Stimulated activated naive B cell treated with anti-CD40 and anti-IgM and Interleukin-4, amounts not matched to agents 10 μg/mL and 1 μg/mL and 100 μg/mL, for 72 hours (primary cell): ENCODE measurements around the gene UGCG.
"Not testable (repeated sequence)": the region's sequence is repeated elsewhere in the genome, so short reads cannot be mapped to it uniquely, and the experiment has no call there.

Source experiments
- ATAC-seq, 2 donors: fragments of 150-1000 bp; cut with Tn5 transposase; replicated peaks; 2 replicates each; pipeline ENCODE4 v1.10.0; 2021; ENCODE audit warnings: moderate library complexity in 1 of 2
- DNase-seq: peaks from one replicate; pipeline ENCODE4 v3.0.0; 2021
- H3K27ac Mint-ChIP-seq: one replicate; pipeline ENCODE4 v1.8.0; 2022; ENCODE audit warnings: mild to moderate bottlenecking, mixed read lengths
- H3K27me3 Mint-ChIP-seq, 2 donors: one replicate each; pipeline ENCODE4 v1.8.0; 2022; ENCODE audit warnings: mixed read lengths in 2 of 2
- H3K36me3 Mint-ChIP-seq, 2 donors: one replicate each; pipeline ENCODE4 v1.8.0; 2022; ENCODE audit warnings: mixed read lengths in 2 of 2, mild to moderate bottlenecking in 1 of 2
- H3K4me1 Mint-ChIP-seq, 2 donors: one replicate each; pipeline ENCODE4 v1.8.0; 2022; ENCODE audit warnings: mixed read lengths in 2 of 2, mild to moderate bottlenecking in 1 of 2
- H3K4me3 Mint-ChIP-seq, 2 donors: one replicate each; pipeline ENCODE4 v1.8.0; 2022; ENCODE audit warnings: mild to moderate bottlenecking in 2 of 2, mixed read lengths in 2 of 2, moderate library complexity in 1 of 2
- H3K9me3 Mint-ChIP-seq, 2 donors: one replicate each; pipeline ENCODE4 v1.8.0; 2022; ENCODE audit warnings: mixed read lengths in 2 of 2, mild to moderate bottlenecking in 1 of 2

Gene UGCG

DNA sequence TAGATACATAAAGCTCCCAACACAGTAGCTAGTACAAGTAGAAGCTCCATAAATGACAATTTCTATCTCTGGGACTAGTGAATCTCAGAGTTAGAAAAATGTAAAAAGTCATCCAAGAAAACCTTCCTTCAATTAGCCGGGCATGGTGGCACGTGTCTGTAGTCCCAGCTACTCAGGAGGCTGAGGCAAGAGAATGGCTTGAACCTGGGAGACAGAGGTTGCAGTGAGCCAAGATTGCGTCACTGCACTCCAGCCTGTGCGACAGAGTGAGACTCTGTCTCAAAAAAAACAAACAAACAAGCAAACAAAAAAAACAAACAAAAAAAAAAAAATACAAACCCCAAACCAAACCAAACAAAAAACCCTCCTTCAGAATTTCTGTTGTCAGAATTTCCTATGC is 63.9 kb downstream of the UGCG start:
- not testable (repeated sequence) for DNase-seq, ATAC-seq, H3K9me3 Mint-ChIP-seq, H3K27ac Mint-ChIP-seq, H3K27me3 Mint-ChIP-seq, H3K4me3 Mint-ChIP-seq, H3K36me3 Mint-ChIP-seq
- peaks cover 35 to 50% of the 10 kb centered on the region in 2 donors for H3K4me1 Mint-ChIP-seq

DNA sequence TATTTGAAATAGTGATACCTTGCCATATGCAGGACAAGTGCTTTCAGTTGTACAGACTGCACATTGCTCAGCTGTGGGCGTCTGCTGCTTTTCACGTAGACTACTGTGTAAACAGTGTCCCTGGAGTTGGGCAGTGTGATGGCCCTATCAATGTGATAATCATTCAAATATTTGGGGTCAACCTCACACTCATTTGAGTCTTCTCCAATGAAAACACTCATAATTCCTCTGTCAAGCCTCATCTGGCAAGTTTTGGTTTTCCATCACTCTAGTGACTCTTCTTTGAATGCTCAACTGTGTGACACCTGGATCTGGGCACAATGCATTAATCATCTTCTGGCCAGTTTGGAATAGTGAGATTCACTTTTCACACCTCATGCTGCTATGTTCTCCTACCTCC is 64.4 kb downstream of the UGCG start:
- H3K27me3 Mint-ChIP-seq = no peaks in the 10 kb centered on the region
- no peak for DNase-seq

DNA sequence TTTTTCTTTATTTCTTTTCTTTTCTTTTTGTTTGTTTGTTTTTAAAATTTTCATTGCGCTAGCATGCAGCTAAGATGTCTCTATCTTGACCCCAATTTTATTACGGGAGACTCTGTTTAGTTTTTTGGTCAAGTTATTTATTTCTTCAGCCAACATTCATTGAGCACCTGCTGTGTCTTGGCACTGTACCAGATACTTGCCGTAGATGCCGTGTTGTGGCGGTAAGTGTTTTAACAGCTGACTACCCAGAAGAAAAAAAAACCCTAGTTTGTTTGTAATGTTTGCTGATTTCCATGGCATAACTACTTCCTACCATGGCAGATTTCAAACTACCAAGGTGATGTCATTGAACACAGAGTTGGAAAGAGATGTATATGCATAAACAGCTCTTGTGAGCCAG is 65.0 kb downstream of the UGCG start:
- no peak overlapping the region for H3K27ac Mint-ChIP-seq
- no peak overlapping the region for H3K4me3 Mint-ChIP-seq
- H3K4me1 Mint-ChIP-seq = peaks cover 32 to 45% of the 10 kb centered on the region in 2 donors
- peaks cover 0 to 6% of the 10 kb centered on the region in 2 donors for H3K36me3 Mint-ChIP-seq
- no peak for ATAC-seq
- H3K9me3 Mint-ChIP-seq = peaks cover 0 to 2% of the 10 kb centered on the region in 2 donors
- DNase-seq = no peak
- no peaks in the 10 kb centered on the region for H3K27me3 Mint-ChIP-seq

More for the DNA sequence above, 64.4 kb downstream of the UGCG start:
- Mint-ChIP-seq H3K9me3 (peaks cover 0 to 2% of the 10 kb centered on the region in 2 donors), H3K36me3 (peaks cover 0 to 3% of the 10 kb centered on the region in 2 donors), H3K4me3 (no peak overlapping the region), H3K27ac (peak overlapping the region; percentile 9), H3K4me1 (peaks cover 33 to 50% of the 10 kb centered on the region in 2 donors)
- no peak for ATAC-seq

DNA sequence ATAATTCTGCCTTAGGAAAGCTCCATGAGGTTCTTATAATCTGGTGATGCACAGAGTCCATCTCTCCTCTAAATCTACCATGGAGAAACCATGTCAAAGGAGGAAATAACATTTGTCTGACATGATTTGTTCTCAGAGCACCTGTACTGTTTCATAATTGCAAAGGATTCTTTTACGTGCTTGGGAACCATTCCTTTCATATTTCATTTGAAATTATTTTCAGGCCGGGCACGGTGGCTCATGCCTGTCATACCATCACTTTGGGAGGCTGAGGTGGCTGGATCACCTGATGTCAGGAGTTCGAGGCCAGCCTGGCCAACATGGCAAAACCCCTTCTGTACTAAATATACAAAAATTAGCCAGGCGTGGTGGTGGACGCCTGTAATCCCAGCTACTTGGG is 65.4 kb downstream of the UGCG start:
- H3K4me1 Mint-ChIP-seq = peaks cover 35 to 46% of the 10 kb centered on the region in 2 donors
- H3K27me3 Mint-ChIP-seq = no peaks in the 10 kb centered on the region
- ATAC-seq (no peak), DNase-seq (no peak)
- no peak overlapping the region for H3K27ac Mint-ChIP-seq
- peaks cover 0 to 2% of the 10 kb centered on the region in 2 donors for H3K9me3 Mint-ChIP-seq
- no peak overlapping the region for H3K4me3 Mint-ChIP-seq
- peaks cover 0 to 6% of the 10 kb centered on the region in 2 donors for H3K36me3 Mint-ChIP-seq

DNA sequence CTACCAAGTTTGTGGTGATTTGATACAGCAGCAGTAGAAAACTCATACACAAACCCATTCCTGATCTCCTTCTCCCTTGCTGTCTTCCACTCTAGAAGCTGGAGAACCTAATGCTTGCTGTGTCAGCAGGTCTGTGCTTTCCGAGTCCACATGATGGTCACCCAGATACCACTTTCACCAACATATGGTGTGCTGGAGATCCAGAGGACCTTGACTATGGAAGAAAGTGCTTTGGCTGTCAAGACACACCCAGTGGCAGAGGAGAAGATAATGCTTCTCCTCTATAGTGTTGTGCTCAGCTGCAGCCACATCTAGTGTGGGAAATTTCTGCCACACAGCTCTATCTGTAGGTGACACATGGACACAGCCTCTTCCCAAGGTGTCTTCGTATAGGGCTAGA is 67.4 kb downstream of the UGCG start:
- ATAC-seq (no peak), DNase-seq (no peak)
- Mint-ChIP-seq H3K4me1 (peaks cover 24 to 33% of the 10 kb centered on the region in 2 donors), H3K9me3 (peaks cover 0 to 2% of the 10 kb centered on the region in 2 donors), H3K27ac (no peak overlapping the region), H3K4me3 (no peak overlapping the region), H3K36me3 (peaks cover 0 to 6% of the 10 kb centered on the region in 2 donors), H3K27me3 (no peaks in the 10 kb centered on the region)

DNA sequence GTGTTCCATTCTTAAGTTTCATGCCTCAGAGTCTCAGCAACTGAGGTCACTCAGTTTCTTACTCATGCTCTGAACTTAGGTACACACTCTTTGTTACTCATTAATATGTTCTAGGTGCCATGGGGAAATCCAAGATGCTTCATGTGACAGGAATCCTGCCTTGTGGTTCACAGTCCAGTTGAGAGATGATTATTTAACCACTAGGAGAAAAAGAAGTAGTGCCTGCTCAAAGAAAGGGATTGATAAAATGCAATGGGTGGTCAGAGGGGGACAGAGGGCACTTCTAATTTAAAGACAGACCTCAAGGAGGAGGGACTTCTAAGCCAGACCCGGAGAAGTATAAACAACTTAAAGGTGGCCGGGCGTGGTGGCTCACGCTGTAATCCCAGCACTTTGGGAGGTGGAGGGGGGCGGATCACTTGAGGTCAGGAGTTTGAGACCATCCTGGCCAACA is 69.0 kb downstream of the UGCG start:
- Mint-ChIP-seq H3K36me3 (peaks cover 0 to 6% of the 10 kb centered on the region in 2 donors), H3K9me3 (peaks cover 0 to 2% of the 10 kb centered on the region in 2 donors), H3K4me1 (peaks cover 17 to 36% of the 10 kb centered on the region in 2 donors), H3K27ac (peak overlapping the region; percentile 76), H3K27me3 (no peaks in the 10 kb centered on the region), H3K4me3 (peak overlapping the region; percentile 4 to 19)
- ATAC-seq (peak; percentile 93 to 94), DNase-seq (peak; percentile 48)

DNA sequence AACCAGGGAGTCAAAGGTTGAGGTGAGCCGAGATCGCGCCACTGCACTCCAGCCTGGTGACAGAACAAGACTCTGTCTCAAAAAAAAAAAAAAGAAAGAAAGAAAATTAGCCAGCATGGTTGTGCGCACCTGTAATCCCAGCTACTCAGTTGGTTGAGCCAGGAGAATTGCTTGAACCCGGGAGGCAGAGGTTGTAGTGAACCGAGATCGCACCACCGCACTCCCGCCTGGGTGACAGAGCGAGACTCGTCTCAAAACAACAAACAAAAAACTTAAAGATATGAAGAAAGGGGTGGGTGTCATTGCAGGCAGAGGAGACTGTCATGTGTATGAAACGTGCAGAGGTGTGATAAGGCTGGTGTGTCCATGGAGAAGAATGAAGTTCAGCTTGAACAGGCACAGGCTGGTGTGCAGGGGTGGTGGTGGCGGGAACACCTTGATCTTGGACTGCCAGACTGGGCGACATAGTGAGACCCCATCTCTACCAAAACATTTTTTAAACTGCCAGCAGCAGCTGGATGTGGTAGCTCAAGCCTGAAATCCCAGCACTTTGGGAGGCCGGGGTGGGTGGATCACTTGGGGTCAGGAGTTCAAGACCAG is 69.6 kb downstream of the UGCG start:
- DNase-seq (no peak), ATAC-seq (no peak)
- Mint-ChIP-seq H3K9me3 (peaks cover 0 to 2% of the 10 kb centered on the region in 2 donors), H3K27me3 (no peaks in the 10 kb centered on the region), H3K4me3 (no peak overlapping the region), H3K36me3 (peaks cover 0 to 6% of the 10 kb centered on the region in 2 donors), H3K27ac (peak overlapping the region; percentile 62), H3K4me1 (peaks cover 21 to 42% of the 10 kb centered on the region in 2 donors)

DNA sequence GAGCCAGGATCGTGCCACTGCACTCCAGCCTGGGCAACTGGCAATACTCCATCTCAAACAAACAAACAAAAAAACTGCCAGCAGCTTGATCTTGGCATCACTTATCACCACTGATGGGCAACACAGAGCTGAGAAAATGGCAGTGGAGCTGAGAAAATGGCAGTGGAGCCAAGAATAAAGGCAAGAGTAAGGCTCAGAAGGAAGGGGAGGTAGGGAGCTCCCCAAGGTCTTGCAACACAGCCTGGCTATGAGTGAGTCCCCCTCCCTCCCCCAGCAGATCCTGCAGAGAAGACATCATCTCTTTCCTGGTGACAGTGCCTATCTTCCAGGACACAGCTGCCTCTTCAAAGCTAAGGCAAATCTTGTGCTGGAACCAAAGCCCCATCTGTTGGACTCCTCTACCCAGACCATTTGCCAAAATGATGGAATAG is 70.3 kb downstream of the UGCG start:
- no peaks in the 10 kb centered on the region for H3K27me3 Mint-ChIP-seq
- H3K36me3 Mint-ChIP-seq = peaks cover 0 to 6% of the 10 kb centered on the region in 2 donors
- peak overlapping the region; percentile 84 for H3K27ac Mint-ChIP-seq
- DNase-seq (no peak), ATAC-seq (no peak)
- no peak overlapping the region for H3K4me3 Mint-ChIP-seq
- H3K4me1 Mint-ChIP-seq = peaks cover 20 to 42% of the 10 kb centered on the region in 2 donors
- peaks cover 0 to 2% of the 10 kb centered on the region in 2 donors for H3K9me3 Mint-ChIP-seq

DNA sequence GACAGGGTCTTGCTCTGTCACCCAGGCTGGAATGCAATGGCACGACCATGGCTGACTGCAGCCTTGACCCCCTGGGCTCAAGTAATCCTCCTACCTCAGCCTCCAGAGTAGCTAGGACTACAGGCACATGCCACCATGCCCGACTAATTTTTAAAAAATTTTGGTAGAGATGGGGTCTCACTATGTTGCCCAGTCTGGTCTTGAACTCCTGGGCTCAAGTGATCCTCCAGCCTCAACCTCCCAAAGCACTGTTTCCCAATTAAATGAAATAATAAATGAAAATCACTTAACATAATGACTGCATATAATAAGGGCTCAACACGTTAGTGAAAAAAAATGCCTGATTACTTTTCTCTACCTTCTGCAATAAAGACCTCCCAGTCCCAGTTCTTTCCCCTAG is 71.0 kb downstream of the UGCG start:
- DNase-seq = no peak
- Mint-ChIP-seq H3K4me1 (peaks cover 25 to 47% of the 10 kb centered on the region in 2 donors), H3K27me3 (no peaks in the 10 kb centered on the region), H3K4me3 (no peak overlapping the region), H3K27ac (no peak overlapping the region), H3K9me3 (peaks cover 0 to 2% of the 10 kb centered on the region in 2 donors), H3K36me3 (peaks cover 0 to 6% of the 10 kb centered on the region in 2 donors)
- ATAC-seq = no peak

DNA sequence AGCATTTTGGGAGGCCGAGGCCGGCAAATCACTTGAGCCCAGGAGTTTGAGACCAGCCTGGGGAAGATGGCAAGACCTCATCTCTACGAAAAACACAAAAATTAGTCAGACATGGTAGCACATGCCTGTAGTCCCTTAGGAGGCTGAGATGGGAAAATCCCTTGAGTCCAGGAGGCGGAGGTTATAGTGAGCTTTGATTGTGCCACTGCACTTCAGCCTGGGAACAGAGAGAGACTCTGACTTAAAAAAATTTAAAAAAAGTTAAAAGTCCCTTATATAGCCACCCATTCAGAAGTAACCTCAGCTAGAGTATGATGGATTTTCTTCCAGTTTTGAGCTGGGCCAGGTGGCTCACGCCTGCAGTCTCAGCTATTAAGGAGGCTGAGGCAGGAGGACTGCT is 72.4 kb downstream of the UGCG start:
- H3K4me1 Mint-ChIP-seq = peaks cover 25 to 54% of the 10 kb centered on the region in 2 donors
- H3K27me3 Mint-ChIP-seq = no peaks in the 10 kb centered on the region
- ATAC-seq = peak; percentile 62 to 63

DNA sequence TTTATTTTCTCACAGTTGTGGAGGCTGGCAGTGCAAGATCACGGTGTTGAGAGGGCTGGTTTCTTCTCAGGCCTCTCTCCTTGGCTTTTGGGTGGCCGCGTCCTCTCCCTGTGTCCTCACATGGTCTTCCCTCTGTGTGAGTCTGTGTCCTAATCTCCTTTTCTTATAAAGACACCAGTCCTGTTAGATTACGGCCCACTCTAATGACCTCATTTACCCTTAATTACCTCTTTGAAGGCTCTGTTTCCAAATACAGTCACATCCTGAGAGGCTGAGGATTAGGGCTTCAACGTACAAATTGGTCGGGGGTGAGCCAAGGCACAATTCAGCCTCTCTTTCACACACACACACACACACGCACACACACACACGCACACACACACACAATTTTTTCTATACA is 73.0 kb downstream of the UGCG start:
- H3K4me1 Mint-ChIP-seq = peaks cover 26 to 58% of the 10 kb centered on the region in 2 donors
- no peak for DNase-seq
- H3K4me3 Mint-ChIP-seq = no peak overlapping the region
- no peaks in the 10 kb centered on the region for H3K9me3 Mint-ChIP-seq
- no peaks in the 10 kb centered on the region for H3K27me3 Mint-ChIP-seq
- H3K27ac Mint-ChIP-seq = peak overlapping the region; percentile 78
- no peak for ATAC-seq
- H3K36me3 Mint-ChIP-seq = peaks cover 0 to 3% of the 10 kb centered on the region in 2 donors

More for the DNA sequence above, 72.4 kb downstream of the UGCG start:
- Mint-ChIP-seq H3K4me3 (no peak overlapping the region), H3K36me3 (peaks cover 0 to 3% of the 10 kb centered on the region in 2 donors), H3K9me3 (no peaks in the 10 kb centered on the region), H3K27ac (peak overlapping the region; percentile 37)
- DNase-seq = peak; percentile 41

DNA sequence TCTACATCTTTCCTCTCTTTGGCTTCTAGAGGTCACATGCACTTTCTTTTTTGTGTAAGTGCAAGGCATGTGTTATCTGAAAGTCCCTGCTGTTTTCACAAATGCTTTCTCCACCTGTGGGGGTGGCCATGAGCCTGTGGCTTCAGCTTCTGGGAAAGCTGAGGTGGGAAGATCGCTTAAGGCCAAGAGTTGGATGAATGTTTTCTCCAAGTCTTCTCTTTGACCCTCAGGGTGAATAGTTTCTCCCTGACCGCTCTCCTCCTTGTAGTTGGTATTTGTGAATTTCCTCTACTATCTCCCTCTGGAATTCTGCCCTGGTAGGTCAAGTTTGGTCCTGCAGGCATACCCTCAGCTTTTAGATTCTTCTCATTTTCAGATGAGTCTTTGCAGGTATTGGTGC is 74.2 kb downstream of the UGCG start:
- Mint-ChIP-seq H3K27ac (peak overlapping the region; percentile 67), H3K9me3 (no peaks in the 10 kb centered on the region), H3K4me3 (no peak overlapping the region), H3K4me1 (peaks cover 29 to 58% of the 10 kb centered on the region in 2 donors), H3K36me3 (peaks cover 0 to 3% of the 10 kb centered on the region in 2 donors), H3K27me3 (no peaks in the 10 kb centered on the region)
- no peak for DNase-seq
- ATAC-seq = no peak

DNA sequence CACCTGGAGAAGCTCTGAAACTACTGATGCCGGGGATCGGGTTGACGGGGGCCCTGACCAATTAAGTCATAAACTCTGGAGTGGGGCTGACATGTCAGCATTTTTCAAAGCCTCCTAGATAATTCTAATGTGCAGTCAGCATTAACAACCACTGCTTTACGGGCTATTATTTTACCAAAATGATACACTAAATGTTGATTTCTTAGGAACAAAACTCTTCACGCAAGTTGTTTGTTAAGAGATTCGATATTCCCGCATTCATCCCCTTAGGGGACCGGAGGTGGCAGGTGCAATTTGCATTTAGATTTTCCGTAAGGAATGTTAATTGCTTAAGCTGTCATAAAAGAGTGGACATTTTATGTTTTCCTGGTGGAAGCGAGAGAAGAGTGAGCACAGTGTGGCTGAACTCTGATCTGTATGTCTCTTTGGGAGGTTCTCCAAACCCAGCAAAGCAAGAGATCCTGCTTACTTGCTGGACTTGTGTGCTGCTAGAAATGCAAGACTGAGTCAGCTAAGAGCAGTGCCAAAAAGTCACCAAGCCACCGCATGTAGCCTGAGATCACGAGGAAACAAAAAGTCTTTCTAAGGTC is 77.6 kb downstream of the UGCG start:
- ATAC-seq (peak in 1 of 2 donors; percentile 27), DNase-seq (no peak)
- Mint-ChIP-seq H3K9me3 (no peaks in the 10 kb centered on the region), H3K36me3 (no peaks in the 10 kb centered on the region), H3K4me3 (no peak overlapping the region), H3K27ac (no peak overlapping the region), H3K27me3 (no peaks in the 10 kb centered on the region), H3K4me1 (peaks cover 33 to 56% of the 10 kb centered on the region in 2 donors)

DNA sequence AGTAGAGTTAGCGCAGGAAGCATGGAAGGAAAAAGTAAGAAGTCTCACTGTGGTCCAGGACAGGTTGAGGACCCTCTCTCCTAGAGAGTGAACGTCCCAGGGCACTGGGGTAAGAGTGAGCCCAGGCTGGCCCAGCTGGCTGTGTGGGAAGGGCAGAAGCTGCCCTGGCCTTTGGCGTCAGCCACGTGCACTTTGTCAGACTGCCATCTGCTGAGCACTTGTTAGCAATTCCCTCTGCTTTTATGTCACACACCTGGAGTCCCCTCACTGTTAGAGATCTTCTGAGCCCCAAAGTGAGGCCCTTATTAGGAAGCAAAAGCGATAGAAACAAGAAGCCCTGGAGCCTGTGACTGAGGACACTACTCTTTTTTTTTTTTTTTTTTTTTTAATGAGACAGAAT is 79.1 kb downstream of the UGCG start:
- DNase-seq (no peak), ATAC-seq (peak; percentile 83 to 86)
- Mint-ChIP-seq H3K27me3 (no peaks in the 10 kb centered on the region), H3K36me3 (no peaks in the 10 kb centered on the region), H3K4me1 (peaks cover 42 to 59% of the 10 kb centered on the region in 2 donors), H3K27ac (no peak overlapping the region), H3K9me3 (no peaks in the 10 kb centered on the region), H3K4me3 (no peak overlapping the region)

DNA sequence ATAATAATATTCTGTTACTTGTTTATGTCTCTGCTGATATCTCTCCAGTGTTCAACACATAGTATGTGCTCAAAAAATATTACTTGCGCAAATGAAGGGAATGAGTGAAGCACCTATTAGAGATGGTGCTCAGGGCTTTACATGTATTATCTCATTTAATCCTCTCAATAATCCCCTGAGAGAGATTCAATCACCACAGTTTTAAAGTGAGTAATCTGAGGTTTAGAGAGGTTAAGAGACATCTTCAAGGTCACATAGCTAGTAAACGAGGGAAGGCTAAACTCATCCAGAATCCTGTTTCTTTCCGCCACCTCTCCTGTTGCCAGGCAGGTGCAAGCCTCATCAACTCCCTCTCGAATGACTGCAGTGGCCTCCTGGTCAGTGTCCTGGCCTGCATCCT is 82.0 kb downstream of the UGCG start:
- no peaks in the 10 kb centered on the region for H3K36me3 Mint-ChIP-seq
- no peak overlapping the region for H3K4me3 Mint-ChIP-seq
- no peaks in the 10 kb centered on the region for H3K9me3 Mint-ChIP-seq

More for the DNA sequence above, 82.0 kb downstream of the UGCG start:
- Mint-ChIP-seq H3K27ac (no peak overlapping the region), H3K4me1 (peaks cover 50 to 69% of the 10 kb centered on the region in 2 donors), H3K27me3 (no peaks in the 10 kb centered on the region)
- ATAC-seq (no peak), DNase-seq (no peak)
